Epithelial cell of proximal tubule (primary cell): ENCODE results near the gene SLC37A1. TPM values are rescaled to one million over a fixed set of nuclear protein-coding genes. Genes with fewer than 3 reads are reported as not detected.
A peak's percentile ranks its signal among the peaks of the same experiment; 100 is the strongest.
"Not testable (repeated sequence)": the region's sequence is repeated elsewhere in the genome, so short reads cannot be mapped to it uniquely, and the experiment has no call there.

Experiments used
- DNase-seq: peaks from one replicate; pipeline ENCODE4 v3.0.0-alpha.2; 2011; ENCODE audit warnings: low read depth
- H3K4me3 ChIP-seq: 2 replicates; pipeline ENCODE4 v1.5.1; 2011; ENCODE audit warnings: low read depth, mild to moderate bottlenecking, low read length
- total RNA-seq: library from RNA; depleted of rRNA; stranded (reverse); fragments of >200 nt; gene quantifications from 2 replicates; pipeline ENCODE4 v1.2.3, GENCODE V29; 2015
- TF ChIP-seq, protein P1 (sequence below): conservative IDR thresholded peaks from 2 replicates; pipeline ENCODE4 v1.5.1; 2012; ENCODE audit warnings: low read depth, mild to moderate bottlenecking, low read length

Gene SLC37A1
- total RNA-seq, 1 donor from 2014 or later, result 16.4 TPM

DNA sequence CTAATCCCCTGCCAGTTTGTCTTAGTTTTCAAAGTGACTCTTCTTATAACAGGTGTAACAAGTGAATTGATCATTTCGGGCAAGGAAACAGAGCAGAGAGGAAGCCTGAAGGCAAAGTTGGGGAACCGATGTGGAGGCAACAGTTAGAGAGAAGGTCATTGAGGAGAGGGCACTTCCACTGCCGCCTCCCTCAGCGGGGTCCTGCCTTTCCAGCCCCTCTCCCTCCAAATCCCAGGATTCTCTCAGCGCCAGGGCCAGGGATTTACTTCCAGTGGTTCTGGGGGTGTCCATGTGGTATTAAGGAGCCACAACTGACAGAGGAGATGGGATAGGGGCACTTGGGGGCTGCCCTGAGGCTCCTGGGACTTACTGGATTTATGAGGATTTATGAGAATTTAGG, 100.1 kb downstream of the SLC37A1 start:
- TF ChIP-seq, protein P1, sequence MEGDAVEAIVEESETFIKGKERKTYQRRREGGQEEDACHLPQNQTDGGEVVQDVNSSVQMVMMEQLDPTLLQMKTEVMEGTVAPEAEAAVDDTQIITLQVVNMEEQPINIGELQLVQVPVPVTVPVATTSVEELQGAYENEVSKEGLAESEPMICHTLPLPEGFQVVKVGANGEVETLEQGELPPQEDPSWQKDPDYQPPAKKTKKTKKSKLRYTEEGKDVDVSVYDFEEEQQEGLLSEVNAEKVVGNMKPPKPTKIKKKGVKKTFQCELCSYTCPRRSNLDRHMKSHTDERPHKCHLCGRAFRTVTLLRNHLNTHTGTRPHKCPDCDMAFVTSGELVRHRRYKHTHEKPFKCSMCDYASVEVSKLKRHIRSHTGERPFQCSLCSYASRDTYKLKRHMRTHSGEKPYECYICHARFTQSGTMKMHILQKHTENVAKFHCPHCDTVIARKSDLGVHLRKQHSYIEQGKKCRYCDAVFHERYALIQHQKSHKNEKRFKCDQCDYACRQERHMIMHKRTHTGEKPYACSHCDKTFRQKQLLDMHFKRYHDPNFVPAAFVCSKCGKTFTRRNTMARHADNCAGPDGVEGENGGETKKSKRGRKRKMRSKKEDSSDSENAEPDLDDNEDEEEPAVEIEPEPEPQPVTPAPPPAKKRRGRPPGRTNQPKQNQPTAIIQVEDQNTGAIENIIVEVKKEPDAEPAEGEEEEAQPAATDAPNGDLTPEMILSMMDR, result no peak
- peak overlapping the region; percentile 41 for H3K4me3 ChIP-seq
- DNase-seq, result no peak

DNA sequence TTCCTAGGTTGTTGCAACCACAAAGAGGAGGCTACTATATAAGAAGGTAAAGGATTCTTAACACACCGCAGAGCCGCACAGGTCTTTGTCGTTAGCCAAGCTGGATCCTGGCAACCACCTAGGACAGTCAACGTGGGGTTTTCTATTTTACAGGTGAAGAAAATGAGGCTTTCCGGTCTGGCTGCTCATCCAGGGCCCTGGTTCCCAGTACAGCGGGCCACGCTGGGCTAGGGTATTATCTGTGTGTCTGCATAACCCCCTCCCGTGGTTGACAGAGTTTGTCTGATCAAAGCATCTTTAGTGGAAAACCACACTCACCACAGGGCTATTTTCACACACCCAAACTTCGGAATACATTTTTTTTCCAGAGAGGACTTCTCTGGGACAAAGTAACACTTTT, 100.7 kb downstream of the SLC37A1 start:
- peak overlapping the region; percentile 41 for H3K4me3 ChIP-seq
- DNase-seq, result no peak
- TF ChIP-seq, protein P1, result no peak

DNA sequence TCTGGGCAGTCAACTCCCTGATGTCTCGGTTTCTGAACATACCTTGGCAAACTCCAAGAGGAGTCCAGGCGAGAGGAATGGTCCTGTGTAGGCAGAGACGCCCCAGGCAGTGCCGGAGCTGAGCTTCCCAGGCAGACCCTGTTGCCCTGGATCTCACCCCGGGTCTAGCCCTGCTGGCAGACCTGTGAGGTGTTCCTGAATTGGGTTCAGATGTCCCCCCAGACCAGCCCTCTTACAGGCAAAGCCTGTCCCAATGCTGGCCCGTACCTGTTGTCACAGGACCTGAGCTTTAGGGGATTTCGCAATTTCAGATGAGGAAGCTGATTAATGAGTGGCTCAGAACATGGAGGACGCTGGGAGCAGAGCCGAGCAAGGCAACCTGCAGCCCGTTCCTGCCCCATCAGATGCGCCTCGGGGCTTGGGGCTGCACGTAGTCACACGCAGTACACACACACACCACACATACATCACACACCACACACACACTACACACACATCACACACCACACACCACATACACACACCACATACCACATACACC, 101.2 kb downstream of the SLC37A1 start:
- no peak for DNase-seq
- TF ChIP-seq, protein P1, result no peak
- peak overlapping the region; percentile 41 for H3K4me3 ChIP-seq

DNA sequence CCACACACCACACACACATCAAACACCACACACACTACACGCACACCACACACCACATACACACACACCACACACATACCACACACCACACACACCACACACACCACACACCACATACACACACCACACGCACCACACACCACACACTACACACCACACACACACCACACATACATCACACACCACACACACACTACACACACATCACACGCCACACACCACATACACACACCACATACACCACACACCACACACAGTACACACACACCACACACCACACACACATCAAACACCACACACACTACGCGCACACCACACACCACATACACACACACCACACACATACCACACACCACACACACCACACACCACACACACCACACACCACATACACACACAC, 101.7 kb downstream of the SLC37A1 start:
- H3K4me3 ChIP-seq, DNase-seq: not testable (repeated sequence)

DNA sequence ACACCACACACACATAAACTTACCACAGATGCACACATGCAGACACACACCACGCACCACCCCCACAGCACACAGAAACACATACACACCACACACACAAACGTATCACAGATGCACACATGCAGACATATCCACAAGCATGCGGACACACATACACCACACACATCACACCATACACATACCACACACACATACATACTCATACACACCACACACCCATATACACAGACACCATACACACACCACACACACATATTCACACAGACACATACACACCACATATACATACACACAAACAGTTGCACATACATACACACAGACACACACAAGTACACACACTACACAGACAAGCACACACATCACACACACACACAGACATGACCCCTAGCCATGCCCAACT, 102.3 kb downstream of the SLC37A1 start:
- DNase-seq, result no peak
- no peak overlapping the region for H3K4me3 ChIP-seq
- TF ChIP-seq, protein P1, result no peak

DNA sequence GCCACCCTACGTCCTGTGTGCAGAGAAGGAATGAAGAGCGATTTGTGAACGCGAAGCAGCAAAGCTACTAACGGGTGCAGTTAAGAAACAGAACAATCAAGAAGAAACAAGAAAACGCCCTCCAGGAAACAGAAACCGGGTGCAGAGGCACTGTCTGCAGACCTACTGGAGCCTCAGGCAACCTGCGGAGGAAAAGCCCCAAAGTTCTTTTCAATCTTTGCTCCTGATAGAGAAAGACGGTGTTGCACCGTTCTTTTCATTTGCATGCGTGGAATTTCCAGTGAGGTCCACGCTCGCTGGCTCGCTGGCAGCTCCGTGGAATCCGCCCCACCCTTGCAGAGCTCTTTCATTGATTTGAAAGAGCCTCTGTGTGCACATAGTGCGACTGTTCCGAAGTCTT, 102.8 kb downstream of the SLC37A1 start:
- TF ChIP-seq, protein P1, result no peak
- H3K4me3 ChIP-seq, result no peak overlapping the region
- no peak for DNase-seq

DNA sequence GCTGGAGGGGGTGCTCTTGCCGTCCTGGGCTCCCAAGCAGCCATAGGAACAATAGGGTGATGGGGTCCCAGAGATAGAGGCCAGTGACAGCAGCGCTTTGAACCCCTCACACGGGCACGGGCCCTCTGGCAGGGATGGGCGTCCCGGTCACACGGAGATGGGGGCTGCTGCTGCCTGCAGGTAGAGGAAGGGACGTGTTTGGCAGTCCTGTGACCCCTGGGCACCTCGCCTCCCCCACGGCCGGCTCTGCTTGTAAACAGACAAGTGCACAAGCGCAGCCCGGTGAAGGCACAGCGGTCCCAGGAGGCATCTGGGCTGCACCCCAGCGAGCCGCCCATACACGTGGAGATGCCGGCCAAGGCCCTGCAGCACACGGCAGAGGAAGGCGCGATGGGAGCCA, 103.3 kb downstream of the SLC37A1 start:
- TF ChIP-seq, protein P1, result no peak
- DNase-seq, result no peak
- no peak overlapping the region for H3K4me3 ChIP-seq
